ENCODE results near the gene MMP14.

The MMP14 gene

DNA sequence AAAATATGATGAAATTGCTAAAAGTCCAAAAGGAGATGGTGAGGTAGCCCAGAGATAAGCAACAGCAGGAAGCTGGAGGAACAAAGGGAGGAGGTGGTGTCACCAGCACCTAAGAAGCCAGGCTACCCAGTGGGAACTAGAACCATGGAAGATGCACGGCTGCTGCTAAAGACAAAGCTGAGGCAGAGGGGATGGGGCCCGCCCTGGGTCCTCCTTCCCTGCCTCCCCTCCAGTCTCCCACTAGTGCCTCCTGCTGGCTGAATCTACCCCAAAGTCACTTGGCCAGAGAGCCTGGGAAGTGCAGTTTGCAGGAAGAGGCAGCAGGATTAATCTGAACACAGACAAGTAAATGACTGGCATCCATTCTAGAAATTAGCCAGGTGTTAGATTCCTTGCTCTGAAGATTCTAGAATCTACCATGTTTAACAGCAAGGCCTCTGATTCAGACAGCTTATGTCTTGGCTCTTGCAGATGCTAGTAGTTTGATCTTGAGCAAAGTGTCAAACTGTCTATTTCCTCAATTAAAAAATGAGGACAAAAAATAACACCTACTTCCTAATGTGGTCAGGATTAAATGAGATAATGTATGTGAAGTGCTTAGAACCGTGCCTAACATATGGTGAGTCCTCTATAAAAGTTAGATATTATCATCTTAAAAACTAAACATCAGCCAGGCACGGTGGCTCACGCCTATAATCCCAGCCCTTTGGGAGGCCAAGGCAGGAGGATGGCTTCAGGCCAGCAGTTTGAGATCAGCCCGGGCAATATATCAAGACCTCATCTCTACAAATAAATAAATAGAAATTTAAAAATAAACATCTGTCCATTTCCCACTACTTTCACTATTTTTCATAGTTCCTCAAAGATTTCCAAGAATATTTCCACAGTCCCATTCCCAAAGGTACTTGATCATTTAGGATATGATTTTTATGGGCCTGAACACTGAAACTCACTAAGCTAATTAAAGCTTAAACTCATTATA, 29.3 kb downstream of the MMP14 start:
- TF ChIP-seq, protein P1, sequence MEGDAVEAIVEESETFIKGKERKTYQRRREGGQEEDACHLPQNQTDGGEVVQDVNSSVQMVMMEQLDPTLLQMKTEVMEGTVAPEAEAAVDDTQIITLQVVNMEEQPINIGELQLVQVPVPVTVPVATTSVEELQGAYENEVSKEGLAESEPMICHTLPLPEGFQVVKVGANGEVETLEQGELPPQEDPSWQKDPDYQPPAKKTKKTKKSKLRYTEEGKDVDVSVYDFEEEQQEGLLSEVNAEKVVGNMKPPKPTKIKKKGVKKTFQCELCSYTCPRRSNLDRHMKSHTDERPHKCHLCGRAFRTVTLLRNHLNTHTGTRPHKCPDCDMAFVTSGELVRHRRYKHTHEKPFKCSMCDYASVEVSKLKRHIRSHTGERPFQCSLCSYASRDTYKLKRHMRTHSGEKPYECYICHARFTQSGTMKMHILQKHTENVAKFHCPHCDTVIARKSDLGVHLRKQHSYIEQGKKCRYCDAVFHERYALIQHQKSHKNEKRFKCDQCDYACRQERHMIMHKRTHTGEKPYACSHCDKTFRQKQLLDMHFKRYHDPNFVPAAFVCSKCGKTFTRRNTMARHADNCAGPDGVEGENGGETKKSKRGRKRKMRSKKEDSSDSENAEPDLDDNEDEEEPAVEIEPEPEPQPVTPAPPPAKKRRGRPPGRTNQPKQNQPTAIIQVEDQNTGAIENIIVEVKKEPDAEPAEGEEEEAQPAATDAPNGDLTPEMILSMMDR (IDR thresholded peaks at IDR 0.05; ENCODE audit: insufficient read depth, low read depth, low read length, missing control alignments): peak; percentile 25
- no peak for DNase-seq (ENCODE audit: low read depth)
- no peak overlapping the region for H3K4me3 ChIP-seq (ENCODE audit: low read depth, low read length)

DNA sequence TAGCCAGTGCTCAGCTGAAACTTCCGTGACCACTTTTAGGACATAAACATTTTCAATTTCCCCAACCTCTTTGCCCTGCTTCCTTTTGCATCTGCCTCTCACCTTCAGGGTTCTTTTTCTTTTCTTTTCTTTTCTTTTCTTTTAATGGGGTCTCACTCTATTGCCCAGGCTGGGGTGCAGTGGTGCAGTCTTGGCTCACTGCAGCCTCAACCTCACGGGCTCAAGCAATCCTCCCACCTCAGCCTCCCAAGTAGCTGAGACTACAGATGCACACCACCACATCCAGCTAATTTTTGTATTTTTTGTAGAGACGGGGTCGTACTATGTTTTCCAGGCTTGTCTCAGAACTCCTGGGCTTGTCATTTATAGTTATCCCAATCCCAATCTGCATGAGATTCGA, 30.5 kb downstream of the MMP14 start:
- TF ChIP-seq, protein P1 (IDR thresholded peaks at IDR 0.05; ENCODE audit: insufficient read depth, low read depth, low read length, missing control alignments): no peak
- H3K4me3 ChIP-seq (ENCODE audit: low read depth, low read length): no peak overlapping the region
- no peak for DNase-seq (ENCODE audit: low read depth)

DNA sequence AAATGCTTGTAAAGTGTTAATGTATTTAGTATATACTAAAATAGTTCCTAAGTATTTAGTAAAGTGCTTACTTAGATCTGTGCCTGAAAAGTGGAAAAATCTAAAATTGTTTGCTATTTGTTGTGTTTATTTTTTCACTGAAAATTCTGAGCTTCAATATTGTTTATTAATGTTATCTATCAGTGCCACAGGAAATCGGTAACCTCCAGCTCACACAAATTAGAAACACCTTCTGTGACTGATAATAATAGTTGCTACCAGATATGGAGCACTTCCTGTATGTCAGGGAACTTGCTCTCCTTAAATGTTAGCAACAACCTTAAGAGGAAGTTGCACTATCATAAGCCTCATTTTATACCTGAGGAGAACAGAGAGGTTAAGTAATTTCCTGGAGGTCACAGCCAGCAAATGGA, 34.4 kb downstream of the MMP14 start:
- DNase-seq (ENCODE audit: low read depth): peak; percentile 81
- TF ChIP-seq, protein P1 (IDR thresholded peaks at IDR 0.05; ENCODE audit: insufficient read depth, low read depth, low read length, missing control alignments): no peak
- H3K4me3 ChIP-seq (ENCODE audit: low read depth, low read length): peak overlapping the region; percentile 70

DNA sequence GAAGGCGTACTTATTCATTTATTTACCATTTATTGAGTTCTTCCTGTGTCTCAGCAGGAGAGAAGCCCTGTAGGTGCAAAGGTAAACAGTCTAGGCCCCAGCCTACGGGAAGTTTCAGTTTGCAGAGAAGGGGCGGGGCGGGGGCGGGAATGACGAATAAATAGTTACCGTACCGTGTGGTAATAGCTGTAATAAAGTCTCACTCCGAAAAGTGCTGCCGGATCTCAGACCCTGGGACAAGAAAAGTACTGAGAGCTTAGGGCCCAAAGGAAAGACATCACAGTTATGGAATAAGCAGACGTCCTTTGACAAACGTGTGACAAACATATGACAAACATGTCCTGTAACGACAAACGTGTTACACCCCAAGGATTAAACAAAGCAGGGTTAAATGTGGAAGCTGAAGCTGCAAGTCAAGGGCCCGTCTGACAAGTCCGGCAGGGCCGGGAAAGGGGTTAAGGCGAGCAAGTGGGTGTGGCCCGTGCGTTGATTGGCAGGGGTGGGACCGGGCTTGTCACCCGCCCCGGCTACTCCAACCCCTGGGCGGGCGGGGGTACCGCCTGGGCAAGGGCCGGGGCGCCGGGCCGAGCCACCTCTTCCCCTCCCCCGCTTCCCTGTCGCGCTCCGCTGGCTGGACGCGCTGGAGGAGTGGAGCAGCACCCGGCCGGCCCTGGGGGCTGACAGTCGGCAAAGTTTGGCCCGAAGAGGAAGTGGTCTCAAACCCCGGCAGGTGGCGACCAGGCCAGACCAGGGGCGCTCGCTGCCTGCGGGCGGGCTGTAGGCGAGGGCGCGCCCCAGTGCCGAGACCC, 35.0 kb downstream of the MMP14 start, which contains the start of gene LRP10:
Gene LRP10 (plus strand): TSS at position 517 of the 809 bp plus-strand sequence. CDS start 564 bp downstream, outside the sequence.
- DNase-seq (ENCODE audit: low read depth): peak; percentile 94
- peak within 1 kb of the TSS; percentile 70 for H3K4me3 ChIP-seq (ENCODE audit: low read depth, low read length)
- TF ChIP-seq, protein P1 (IDR thresholded peaks at IDR 0.05; ENCODE audit: insufficient read depth, low read depth, low read length, missing control alignments): no peak

DNA sequence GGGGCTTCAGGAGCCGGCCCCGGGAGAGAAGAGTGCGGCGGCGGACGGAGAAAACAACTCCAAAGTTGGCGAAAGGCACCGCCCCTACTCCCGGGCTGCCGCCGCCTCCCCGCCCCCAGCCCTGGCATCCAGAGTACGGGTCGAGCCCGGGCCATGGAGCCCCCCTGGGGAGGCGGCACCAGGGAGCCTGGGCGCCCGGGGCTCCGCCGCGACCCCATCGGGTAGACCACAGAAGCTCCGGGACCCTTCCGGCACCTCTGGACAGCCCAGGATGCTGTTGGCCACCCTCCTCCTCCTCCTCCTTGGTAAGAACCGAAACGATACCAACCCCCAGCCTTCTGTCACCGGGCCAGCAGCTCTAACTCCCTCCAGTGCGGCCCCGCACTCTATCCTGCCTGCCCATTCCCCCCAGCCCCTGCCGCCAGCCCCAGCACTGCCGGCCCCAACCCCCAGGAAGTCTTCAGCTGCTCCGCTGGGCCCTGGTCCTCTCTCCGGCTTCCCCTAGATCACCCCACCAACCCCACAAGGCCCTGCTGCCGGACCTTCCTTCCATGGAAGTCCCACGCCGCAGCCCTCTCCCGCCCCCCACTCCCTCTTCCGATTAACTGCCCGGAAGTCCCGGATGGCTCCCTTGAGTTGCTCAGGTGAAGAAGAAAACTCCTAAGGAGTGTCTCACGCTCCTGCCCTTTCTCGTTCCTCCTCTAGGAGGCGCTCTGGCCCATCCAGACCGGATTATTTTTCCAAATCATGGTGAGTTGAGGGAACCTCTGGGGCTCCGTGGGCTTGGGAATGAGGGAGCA, 35.8 kb downstream of the MMP14 start:
- TF ChIP-seq, protein P1 (IDR thresholded peaks at IDR 0.05; ENCODE audit: insufficient read depth, low read depth, low read length, missing control alignments): peak; percentile 95
- peak; percentile 82 for DNase-seq (ENCODE audit: low read depth)
- peak overlapping the region; percentile 70 for H3K4me3 ChIP-seq (ENCODE audit: low read depth, low read length)
